ENCODE data around the gene WDR89. TPM values are rescaled to one million over a fixed set of nuclear protein-coding genes. Genes with fewer than 3 reads are reported as not detected.

The WDR89 gene
- total and polyA plus RNA-seq, 9 of the 15 experiments (the other 6 are each of a cell fraction or from before 2014, with no cell fraction given), result 9.3 to 25.6 (median 16.2) TPM

DNA sequence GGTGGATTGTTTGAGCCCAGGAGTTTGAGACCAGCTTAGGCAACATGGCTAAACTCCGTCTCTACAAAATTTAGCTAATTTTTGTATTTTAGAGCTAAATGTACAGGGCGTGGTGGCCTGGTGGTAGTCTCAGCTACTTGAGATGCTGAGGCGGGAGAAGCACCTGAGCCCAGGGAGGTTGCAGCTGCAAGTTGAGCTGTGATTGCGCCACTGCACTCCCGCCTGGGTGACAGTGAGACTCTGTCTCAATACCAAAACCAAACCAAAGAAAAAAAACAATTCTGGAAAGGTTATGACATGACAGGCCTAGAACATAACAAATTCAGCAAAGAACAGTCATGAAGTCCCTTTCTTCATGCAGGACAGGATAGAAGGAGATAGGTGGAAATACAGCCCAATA, 25.7 kb downstream of the WDR89 start (continued):
- TF ChIP-seq, protein P1, sequence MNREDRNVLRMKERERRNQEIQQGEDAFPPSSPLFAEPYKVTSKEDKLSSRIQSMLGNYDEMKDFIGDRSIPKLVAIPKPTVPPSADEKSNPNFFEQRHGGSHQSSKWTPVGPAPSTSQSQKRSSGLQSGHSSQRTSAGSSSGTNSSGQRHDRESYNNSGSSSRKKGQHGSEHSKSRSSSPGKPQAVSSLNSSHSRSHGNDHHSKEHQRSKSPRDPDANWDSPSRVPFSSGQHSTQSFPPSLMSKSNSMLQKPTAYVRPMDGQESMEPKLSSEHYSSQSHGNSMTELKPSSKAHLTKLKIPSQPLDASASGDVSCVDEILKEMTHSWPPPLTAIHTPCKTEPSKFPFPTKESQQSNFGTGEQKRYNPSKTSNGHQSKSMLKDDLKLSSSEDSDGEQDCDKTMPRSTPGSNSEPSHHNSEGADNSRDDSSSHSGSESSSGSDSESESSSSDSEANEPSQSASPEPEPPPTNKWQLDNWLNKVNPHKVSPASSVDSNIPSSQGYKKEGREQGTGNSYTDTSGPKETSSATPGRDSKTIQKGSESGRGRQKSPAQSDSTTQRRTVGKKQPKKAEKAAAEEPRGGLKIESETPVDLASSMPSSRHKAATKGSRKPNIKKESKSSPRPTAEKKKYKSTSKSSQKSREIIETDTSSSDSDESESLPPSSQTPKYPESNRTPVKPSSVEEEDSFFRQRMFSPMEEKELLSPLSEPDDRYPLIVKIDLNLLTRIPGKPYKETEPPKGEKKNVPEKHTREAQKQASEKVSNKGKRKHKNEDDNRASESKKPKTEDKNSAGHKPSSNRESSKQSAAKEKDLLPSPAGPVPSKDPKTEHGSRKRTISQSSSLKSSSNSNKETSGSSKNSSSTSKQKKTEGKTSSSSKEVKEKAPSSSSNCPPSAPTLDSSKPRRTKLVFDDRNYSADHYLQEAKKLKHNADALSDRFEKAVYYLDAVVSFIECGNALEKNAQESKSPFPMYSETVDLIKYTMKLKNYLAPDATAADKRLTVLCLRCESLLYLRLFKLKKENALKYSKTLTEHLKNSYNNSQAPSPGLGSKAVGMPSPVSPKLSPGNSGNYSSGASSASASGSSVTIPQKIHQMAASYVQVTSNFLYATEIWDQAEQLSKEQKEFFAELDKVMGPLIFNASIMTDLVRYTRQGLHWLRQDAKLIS (CRISPR knock-in tag; IDR thresholded peaks at IDR 0.05), result no peak
- TF ChIP-seq, protein P2, sequence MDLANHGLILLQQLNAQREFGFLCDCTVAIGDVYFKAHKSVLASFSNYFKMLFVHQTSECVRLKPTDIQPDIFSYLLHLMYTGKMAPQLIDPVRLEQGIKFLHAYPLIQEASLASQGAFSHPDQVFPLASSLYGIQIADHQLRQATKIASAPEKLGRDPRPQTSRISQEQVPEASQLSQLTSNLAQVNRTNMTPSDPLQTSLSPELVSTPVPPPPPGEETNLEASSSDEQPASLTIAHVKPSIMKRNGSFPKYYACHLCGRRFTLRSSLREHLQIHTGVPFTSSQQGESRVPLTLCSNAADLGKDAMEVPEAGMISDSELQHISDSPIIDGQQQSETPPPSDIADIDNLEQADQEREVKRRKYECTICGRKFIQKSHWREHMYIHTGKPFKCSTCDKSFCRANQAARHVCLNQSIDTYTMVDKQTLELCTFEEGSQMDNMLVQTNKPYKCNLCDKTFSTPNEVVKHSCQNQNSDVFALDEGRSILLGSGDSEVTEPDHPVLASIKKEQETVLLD (IDR thresholded peaks at IDR 0.05), result no peak
- TF ChIP-seq JUN (IDR thresholded peaks at IDR 0.05; ENCODE audit: borderline replicate concordance, low read depth, low read length) (no peak), JUN (CRISPR knock-in tag; IDR thresholded peaks at IDR 0.05; ENCODE audit: borderline replicate concordance) (no peak)

- DNase-seq (ENCODE audit: extremely low read depth in 1 of 4, low spot score in 3 of 4), result no peak
- Histone ChIP-seq H3K9me1 (ENCODE audit: control insufficient read depth, insufficient read depth, low read length) (no peaks in the 10 kb centered on the region), H3K9me3 (replicated peaks; ENCODE audit: control insufficient read depth, insufficient read depth, low read depth, low read length) (no peaks in the 10 kb centered on the region), H2AFZ (ENCODE audit: low read depth, low read length) (no peak overlapping the region), H3K27ac (ENCODE audit: extremely low read depth, low read depth, low read length) (no peak overlapping the region), H3K4me3 (no peak overlapping the region), H3K4me1 (replicated peaks in 1 of 2; ENCODE audit: control insufficient read depth in 2 of 2, insufficient read depth in 2 of 2, low read length in 2 of 2) (no peaks in the 10 kb centered on the region; a peak in 1 of 5 replicates), H3K36me3 (ENCODE audit: control insufficient read depth, insufficient read depth, low read length) (peaks cover 27% of the 10 kb centered on the region; the same call in 1 of the 3 replicates), H3K27me3 (ENCODE audit: control insufficient read depth in 2 of 2, insufficient read depth in 2 of 2, low read length in 2 of 2) (no peaks in the 10 kb centered on the region), H3K79me2 (ENCODE audit: control insufficient read depth, insufficient read depth, low read length) (peaks cover 55% of the 10 kb centered on the region), H3K4me2 (ENCODE audit: insufficient read depth, low read length) (no peak overlapping the region), H3K9ac (ENCODE audit: insufficient read depth in 1 of 2, low read depth in 2 of 2, low read length in 2 of 2) (no peak overlapping the region), H4K20me1 (replicated peaks; ENCODE audit: control insufficient read depth, insufficient read depth, low read length) (no peaks in the 10 kb centered on the region)
- no peak for FAIRE-seq
- ChIA-PET CTCF (ENCODE audit: low intra/inter-chr PET ratio) (no interaction called here), POLR2A (no interaction called here)
- no peak for ATAC-seq
- in situ Hi-C loops (cut with MboI), result no loop called here
- intact Hi-C loops (cut with micrococcal nuclease), result no loop called here
- WGBS (ENCODE audit: insufficient coverage, low coverage, missing lambda C conversion rate), result 71% methylated on average over 4 of the region's 4 CpGs
- no TSS peak for BruUV-seq (replicated peaks)
- no peak for TF ChIP-seq ZNF274 (IDR thresholded peaks at IDR 0.05; ENCODE audit: borderline replicate concordance, low read depth, low read length)
- no peak for TF ChIP-seq HCFC1 (IDR thresholded peaks at IDR 0.05; ENCODE audit: low read depth, low read length)
- no peak for TF ChIP-seq ZNF232 (CRISPR knock-in tag; IDR thresholded peaks at IDR 0.05)
Measured at GRCh38 chr14:63614679-63615363, 26.9 kb downstream of the WDR89 start.
